Measurements from ENCODE around the gene OSBPL5. TPM values are rescaled to one million over a fixed set of nuclear protein-coding genes. Genes with fewer than 3 reads are reported as not detected.

Gene OSBPL5
- total RNA-seq, 1 experiment from 2014 or later: not detected

DNA sequence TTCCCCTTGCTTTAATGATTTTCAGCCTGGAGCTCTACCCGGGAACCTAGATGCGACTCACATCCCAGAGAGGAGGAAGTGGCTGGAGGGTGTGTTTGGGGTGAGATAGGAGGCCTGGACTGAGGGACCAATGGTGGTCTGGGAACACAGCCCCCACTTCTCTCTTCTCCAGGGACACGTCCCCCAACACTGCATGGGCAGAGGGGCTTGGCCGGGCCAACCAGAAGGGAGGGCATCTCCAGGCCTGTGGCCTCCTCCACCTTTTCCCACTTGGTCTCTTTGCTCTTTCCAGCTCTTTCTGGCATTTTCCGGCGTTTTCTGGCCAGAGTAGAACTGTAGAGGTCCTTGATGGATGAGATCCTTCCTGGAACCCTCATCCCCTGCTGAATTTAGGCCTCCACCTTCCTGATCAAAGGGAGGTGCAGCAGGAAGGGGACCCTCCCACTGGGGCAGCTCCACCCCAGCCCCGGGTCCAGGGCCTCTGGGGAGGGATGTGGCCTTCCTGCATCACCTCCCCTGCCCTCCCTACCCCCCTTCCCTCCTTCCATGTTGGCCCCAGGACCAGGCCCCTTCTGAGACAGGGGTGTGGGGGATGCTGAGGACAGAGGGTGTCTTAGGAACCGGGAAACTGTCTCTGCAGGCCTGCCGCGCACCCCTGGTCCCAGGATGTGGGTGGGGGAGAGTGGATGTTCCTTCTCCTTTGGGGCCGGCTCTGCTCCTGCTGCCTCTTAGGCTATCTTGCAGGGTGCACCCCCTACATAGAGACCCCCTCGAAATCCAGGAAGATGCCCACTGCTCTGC lies 29.1 kb upstream of the OSBPL5 start:
- no peaks in the 10 kb centered on the region for H3K79me2 ChIP-seq (ENCODE audit: low read length)
- H3K9ac ChIP-seq (ENCODE audit: low read length): no peak overlapping the region
- no peak for DNase-seq
- no peaks in the 10 kb centered on the region for H3K36me3 ChIP-seq (ENCODE audit: insufficient read depth, low read length)
- H3K4me1 ChIP-seq (ENCODE audit: low read length): peaks cover 5% of the 10 kb centered on the region
- H3K27me3 ChIP-seq (ENCODE audit: low read length): no peaks in the 10 kb centered on the region
- no peak overlapping the region for H2AFZ ChIP-seq (ENCODE audit: low read length)
- H3K9me3 ChIP-seq (ENCODE audit: low read length): no peaks in the 10 kb centered on the region
- H3K27ac ChIP-seq (ENCODE audit: low read length): no peak overlapping the region
- H3K4me3 ChIP-seq (ENCODE audit: low read length): no peak overlapping the region
- no peaks in the 10 kb centered on the region for H4K20me1 ChIP-seq (ENCODE audit: insufficient read depth, low read depth, low read length)
- no peak overlapping the region for H3K4me2 ChIP-seq (ENCODE audit: low read depth, low read length, poor library complexity, severe bottlenecking)
- H3K9me2 ChIP-seq (replicated peaks; ENCODE audit: insufficient read depth, low read length): no peaks in the 10 kb centered on the region

DNA sequence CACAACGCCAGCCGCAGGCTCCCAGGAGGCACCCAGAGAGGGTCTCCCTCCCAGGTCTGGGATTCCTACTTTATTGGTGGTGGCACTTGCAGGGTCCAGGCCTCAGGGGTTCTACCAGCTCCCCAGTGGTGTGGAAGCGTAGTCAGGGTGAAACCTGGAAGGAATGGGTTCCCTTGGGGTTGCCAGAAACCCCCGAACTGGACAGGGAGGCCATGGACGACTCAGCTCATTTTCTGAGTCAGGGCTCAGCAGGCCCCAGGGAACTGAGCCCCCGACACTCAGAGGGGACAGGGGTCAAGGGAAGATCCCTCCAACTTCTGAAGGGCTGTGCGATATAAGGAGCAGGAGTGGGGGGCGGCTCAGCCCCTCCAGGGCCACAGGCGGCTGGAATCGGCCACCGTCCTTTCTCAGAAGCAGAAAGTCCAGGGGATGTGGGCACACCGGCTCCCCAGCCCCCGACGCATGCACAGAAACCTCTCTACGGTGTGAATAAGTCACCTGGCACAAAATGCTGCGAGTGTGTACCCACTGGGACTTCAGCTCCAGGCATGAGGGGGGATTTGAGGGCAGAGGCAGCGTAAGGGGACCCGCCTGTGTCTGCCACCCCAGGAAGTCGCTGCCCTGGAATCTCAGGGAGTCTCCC lies 28.4 kb upstream of the OSBPL5 start:
- Histone ChIP-seq H3K79me2 (ENCODE audit: low read length) (no peaks in the 10 kb centered on the region), H3K4me3 (ENCODE audit: low read length) (no peak overlapping the region), H3K4me2 (ENCODE audit: low read depth, low read length, poor library complexity, severe bottlenecking) (no peak overlapping the region), H2AFZ (ENCODE audit: low read length) (no peak overlapping the region), H3K9me2 (replicated peaks; ENCODE audit: insufficient read depth, low read length) (no peaks in the 10 kb centered on the region), H4K20me1 (ENCODE audit: insufficient read depth, low read depth, low read length) (no peaks in the 10 kb centered on the region), H3K27ac (ENCODE audit: low read length) (no peak overlapping the region), H3K36me3 (ENCODE audit: insufficient read depth, low read length) (no peaks in the 10 kb centered on the region), H3K4me1 (ENCODE audit: low read length) (peaks cover 5% of the 10 kb centered on the region), H3K9me3 (ENCODE audit: low read length) (no peaks in the 10 kb centered on the region), H3K9ac (ENCODE audit: low read length) (no peak overlapping the region), H3K27me3 (ENCODE audit: low read length) (no peaks in the 10 kb centered on the region)
- no peak for DNase-seq

DNA sequence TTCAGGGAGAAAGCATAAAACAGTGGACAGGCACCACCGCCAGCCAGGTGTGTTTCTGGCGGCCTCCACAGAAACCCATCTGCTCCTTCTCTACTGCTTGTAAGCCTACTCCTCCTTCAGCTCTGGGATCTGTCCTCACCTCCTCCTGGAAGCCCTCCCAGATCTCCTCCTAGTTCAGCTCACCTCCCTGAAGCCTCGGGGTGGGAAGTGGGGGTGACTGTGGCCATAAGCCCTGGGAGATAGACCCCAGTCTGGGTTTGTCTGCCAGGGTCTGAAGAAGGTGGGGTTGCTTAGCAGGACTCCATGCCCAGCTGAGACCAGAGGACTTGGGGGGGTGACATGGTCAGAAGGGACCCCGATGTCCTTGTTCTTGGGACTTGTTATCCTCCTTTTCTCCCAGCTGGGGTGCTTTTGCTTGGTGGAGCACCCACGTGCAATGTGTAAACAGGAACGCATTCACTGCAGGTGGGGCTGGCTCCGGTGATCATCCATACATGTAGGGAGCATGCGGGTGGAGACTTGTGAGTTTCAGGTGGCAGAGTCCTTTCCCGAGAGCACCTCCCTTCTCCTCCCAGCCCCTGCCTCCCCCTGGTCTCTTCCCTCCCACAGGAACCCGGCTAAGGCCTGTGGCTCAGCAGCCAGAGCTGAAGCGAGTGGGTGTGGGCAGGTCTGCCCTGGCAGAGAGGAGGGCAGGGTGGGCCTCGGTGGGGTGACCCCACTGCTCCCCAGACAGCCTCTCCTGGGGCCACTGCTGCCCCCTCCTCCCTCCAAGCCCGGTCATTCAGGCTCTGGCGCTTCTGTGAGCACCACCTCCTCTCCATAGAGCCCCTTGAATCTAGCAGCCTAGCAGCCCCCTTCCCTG lies 27.6 kb upstream of the OSBPL5 start:
- Histone ChIP-seq H3K27ac (ENCODE audit: low read length) (no peak overlapping the region), H3K36me3 (ENCODE audit: insufficient read depth, low read length) (no peaks in the 10 kb centered on the region), H3K9ac (ENCODE audit: low read length) (no peak overlapping the region), H4K20me1 (ENCODE audit: insufficient read depth, low read depth, low read length) (no peaks in the 10 kb centered on the region), H3K4me2 (ENCODE audit: low read depth, low read length, poor library complexity, severe bottlenecking) (no peak overlapping the region), H3K27me3 (ENCODE audit: low read length) (no peaks in the 10 kb centered on the region), H3K9me3 (ENCODE audit: low read length) (no peaks in the 10 kb centered on the region), H3K4me1 (ENCODE audit: low read length) (no peaks in the 10 kb centered on the region), H3K9me2 (replicated peaks; ENCODE audit: insufficient read depth, low read length) (no peaks in the 10 kb centered on the region), H3K79me2 (ENCODE audit: low read length) (no peaks in the 10 kb centered on the region), H2AFZ (ENCODE audit: low read length) (no peak overlapping the region), H3K4me3 (ENCODE audit: low read length) (no peak overlapping the region)
- no peak for DNase-seq

DNA sequence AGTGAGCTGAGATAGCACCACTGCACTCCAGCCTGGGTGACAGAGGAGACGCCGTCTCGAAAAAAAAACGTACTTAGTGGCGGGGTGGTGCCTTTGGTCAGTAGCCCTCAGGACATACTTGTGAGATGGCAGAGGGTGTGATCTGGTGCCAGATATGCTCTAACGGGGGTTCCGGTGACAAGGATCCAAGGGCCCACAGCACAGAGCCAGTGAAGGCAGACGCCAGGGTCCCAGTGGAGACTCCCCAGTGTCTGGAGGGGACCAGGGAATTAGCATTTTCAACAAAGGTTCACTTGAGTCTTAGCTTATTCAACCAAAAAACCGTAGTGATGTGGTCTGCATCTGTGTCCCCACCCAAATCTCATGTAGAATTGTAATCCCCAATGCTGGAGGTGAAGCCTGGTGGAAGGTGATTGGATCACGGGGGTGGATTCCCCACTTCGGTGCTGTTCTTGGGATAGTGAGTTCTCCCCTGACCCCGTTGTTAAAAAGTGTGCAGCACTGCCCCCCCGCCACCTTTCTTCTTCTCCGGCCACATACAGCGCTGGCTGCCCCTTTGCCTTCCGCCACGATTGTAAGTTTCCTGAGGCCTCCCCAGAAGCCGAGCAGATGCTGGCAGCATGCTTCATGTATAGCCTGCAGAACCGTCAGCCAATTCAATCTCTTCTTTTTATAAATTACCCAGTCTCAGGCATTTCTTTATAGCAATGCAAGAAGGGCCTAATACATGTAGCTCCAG lies 26.6 kb upstream of the OSBPL5 start:
- no peak for DNase-seq
- no peaks in the 10 kb centered on the region for H4K20me1 ChIP-seq (ENCODE audit: insufficient read depth, low read depth, low read length)
- no peak overlapping the region for H3K9ac ChIP-seq (ENCODE audit: low read length)
- H3K79me2 ChIP-seq (ENCODE audit: low read length): no peaks in the 10 kb centered on the region
- H3K36me3 ChIP-seq (ENCODE audit: insufficient read depth, low read length): no peaks in the 10 kb centered on the region
- no peak overlapping the region for H2AFZ ChIP-seq (ENCODE audit: low read length)
- no peak overlapping the region for H3K4me2 ChIP-seq (ENCODE audit: low read depth, low read length, poor library complexity, severe bottlenecking)
- H3K4me1 ChIP-seq (ENCODE audit: low read length): no peaks in the 10 kb centered on the region
- no peak overlapping the region for H3K27ac ChIP-seq (ENCODE audit: low read length)
- H3K4me3 ChIP-seq (ENCODE audit: low read length): no peak overlapping the region
- no peaks in the 10 kb centered on the region for H3K9me2 ChIP-seq (replicated peaks; ENCODE audit: insufficient read depth, low read length)
- H3K9me3 ChIP-seq (ENCODE audit: low read length): no peaks in the 10 kb centered on the region
- H3K27me3 ChIP-seq (ENCODE audit: low read length): no peaks in the 10 kb centered on the region

DNA sequence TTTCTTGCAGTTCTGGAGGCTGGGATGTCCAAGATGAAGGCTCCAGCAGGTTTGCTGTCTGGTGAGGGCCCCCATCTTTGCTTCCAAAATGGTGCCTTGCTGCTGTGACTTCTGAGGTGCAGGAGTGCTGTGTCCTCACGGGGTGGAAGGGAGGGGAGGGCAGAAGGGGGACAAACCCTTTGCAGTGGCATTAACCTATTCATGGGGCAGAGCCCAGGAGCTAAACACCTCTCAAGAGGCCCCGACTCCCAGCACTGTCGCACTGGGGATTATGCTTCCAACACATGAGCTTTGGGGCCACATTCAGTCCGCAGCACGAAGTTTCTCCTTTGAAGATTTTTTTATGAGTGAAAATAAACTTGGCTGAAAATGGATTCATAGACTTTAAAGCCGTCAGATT lies 25.5 kb upstream of the OSBPL5 start:
- Histone ChIP-seq H3K9me2 (replicated peaks; ENCODE audit: insufficient read depth, low read length) (no peaks in the 10 kb centered on the region), H2AFZ (ENCODE audit: low read length) (no peak overlapping the region), H3K9ac (ENCODE audit: low read length) (no peak overlapping the region), H3K9me3 (ENCODE audit: low read length) (no peaks in the 10 kb centered on the region), H3K27me3 (ENCODE audit: low read length) (no peaks in the 10 kb centered on the region), H3K27ac (ENCODE audit: low read length) (no peak overlapping the region), H3K4me1 (ENCODE audit: low read length) (no peaks in the 10 kb centered on the region), H3K4me3 (ENCODE audit: low read length) (no peak overlapping the region), H3K79me2 (ENCODE audit: low read length) (no peaks in the 10 kb centered on the region), H3K4me2 (ENCODE audit: low read depth, low read length, poor library complexity, severe bottlenecking) (no peak overlapping the region), H4K20me1 (ENCODE audit: insufficient read depth, low read depth, low read length) (no peaks in the 10 kb centered on the region), H3K36me3 (ENCODE audit: insufficient read depth, low read length) (no peaks in the 10 kb centered on the region)
- DNase-seq: no peak

DNA sequence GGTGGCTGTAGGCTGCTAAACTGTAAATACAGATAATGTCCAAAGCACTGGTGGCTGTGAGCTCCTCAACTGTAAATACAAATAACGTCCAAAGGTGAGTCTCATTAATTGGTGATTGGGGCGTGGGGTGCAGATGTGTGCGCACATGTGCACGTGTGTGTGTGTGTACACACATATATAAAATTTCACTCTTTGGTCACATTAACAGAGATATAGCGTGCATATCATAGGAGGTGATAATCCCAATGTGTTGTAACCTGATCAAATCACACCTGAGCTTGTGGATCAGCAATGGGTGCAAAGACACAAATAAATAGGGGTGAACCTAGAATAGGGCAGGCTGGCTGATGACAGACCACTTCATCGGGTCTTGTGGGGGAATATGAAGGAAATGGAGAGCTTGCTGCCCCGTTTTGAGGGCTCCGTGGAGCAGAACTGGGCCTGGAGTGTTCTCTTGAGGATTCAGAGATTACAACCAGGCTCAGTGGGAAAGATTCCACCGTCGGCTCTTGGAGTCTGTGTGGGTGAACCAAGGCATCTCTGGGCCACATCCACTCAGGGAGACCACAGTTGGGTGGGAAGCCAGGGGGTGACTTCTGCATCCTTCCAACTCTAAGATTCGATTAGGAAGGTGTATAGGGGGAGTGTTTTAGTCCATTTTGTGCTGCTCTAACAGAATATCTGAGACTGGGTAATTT lies 24.9 kb upstream of the OSBPL5 start:
- Histone ChIP-seq H3K27ac (ENCODE audit: low read length) (no peak overlapping the region), H3K4me3 (ENCODE audit: low read length) (no peak overlapping the region), H3K36me3 (ENCODE audit: insufficient read depth, low read length) (no peaks in the 10 kb centered on the region), H3K27me3 (ENCODE audit: low read length) (no peaks in the 10 kb centered on the region), H3K9me2 (replicated peaks; ENCODE audit: insufficient read depth, low read length) (no peaks in the 10 kb centered on the region), H3K4me2 (ENCODE audit: low read depth, low read length, poor library complexity, severe bottlenecking) (no peak overlapping the region), H3K9me3 (ENCODE audit: low read length) (no peaks in the 10 kb centered on the region), H4K20me1 (ENCODE audit: insufficient read depth, low read depth, low read length) (no peaks in the 10 kb centered on the region), H3K9ac (ENCODE audit: low read length) (no peak overlapping the region), H3K79me2 (ENCODE audit: low read length) (no peaks in the 10 kb centered on the region), H2AFZ (ENCODE audit: low read length) (no peak overlapping the region), H3K4me1 (ENCODE audit: low read length) (no peaks in the 10 kb centered on the region)
- no peak for DNase-seq

DNA sequence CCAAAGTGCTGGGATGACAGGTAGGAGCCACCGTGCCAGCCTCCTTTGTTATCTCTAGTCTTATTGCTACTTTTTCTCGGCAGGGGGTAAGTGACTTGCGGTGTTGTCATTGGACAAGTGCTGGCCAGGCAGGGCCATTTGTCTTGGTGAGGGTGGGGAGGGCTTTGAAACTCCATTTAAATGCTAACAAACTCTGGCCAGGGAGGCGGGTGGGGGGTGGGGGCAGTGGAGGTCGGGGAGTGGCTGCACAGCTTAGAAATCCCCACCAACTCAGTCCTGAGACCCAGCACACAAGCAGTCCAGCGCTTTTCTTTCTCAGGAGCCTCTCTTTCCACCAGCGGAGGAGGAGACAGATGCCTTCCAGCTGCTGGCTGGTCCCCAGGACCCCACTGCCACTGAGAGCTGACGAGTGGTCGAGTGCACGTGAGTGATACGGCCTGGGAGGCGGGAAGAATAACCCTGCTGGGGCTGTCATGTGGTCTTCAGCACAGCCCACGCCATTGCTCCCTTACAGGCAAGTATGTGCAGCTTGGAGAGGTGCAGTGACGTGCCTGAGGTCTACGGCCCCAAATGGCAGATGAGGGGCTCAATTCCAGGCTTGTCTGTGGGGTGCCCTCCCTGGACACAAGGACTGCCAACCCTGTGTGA lies 24.2 kb upstream of the OSBPL5 start:
- Histone ChIP-seq H3K9ac (ENCODE audit: low read length) (no peak overlapping the region), H3K36me3 (ENCODE audit: insufficient read depth, low read length) (no peaks in the 10 kb centered on the region), H3K79me2 (ENCODE audit: low read length) (no peaks in the 10 kb centered on the region), H2AFZ (ENCODE audit: low read length) (no peak overlapping the region), H3K4me1 (ENCODE audit: low read length) (no peaks in the 10 kb centered on the region), H3K27ac (ENCODE audit: low read length) (no peak overlapping the region), H3K9me2 (replicated peaks; ENCODE audit: insufficient read depth, low read length) (no peaks in the 10 kb centered on the region), H3K27me3 (ENCODE audit: low read length) (no peaks in the 10 kb centered on the region), H3K4me2 (ENCODE audit: low read depth, low read length, poor library complexity, severe bottlenecking) (no peak overlapping the region), H4K20me1 (ENCODE audit: insufficient read depth, low read depth, low read length) (no peaks in the 10 kb centered on the region), H3K4me3 (ENCODE audit: low read length) (no peak overlapping the region), H3K9me3 (ENCODE audit: low read length) (no peaks in the 10 kb centered on the region)
- no peak for DNase-seq

Data from Karpas-422 (cell line).